ENCODE results near the gene ANKRD1. TPM values are rescaled to one million over a fixed set of nuclear protein-coding genes. Genes with fewer than 3 reads are reported as not detected.
A peak's percentile ranks its signal among the peaks of the same experiment; 100 is the strongest.
"Not testable (repeated sequence)": the region's sequence is repeated elsewhere in the genome, so short reads cannot be mapped to it uniquely, and the experiment has no call there.

Gene ANKRD1
- total RNA-seq, 1 donor from 2014 or later, result not detected

DNA sequence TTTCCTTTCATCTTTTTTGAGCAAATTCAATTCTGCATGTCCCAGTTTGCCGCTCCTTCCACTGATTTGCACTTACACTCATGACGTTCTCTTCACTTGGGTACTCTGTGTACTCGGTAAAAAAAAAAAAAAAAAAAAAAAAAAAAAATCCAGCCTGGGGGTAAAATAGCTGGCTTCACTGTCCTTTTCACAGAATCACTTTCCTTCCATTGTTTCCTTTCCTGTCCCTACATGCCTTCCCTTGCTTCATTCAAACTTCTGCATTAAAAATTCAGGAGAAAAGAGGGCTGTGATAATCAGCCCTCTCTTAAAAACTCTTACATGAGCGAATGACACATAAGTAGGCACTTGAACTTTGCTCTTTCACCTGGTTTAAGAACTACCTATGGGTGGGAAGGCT, 8.7 kb downstream of the ANKRD1 start:
- DNase-seq, result no peak

DNA sequence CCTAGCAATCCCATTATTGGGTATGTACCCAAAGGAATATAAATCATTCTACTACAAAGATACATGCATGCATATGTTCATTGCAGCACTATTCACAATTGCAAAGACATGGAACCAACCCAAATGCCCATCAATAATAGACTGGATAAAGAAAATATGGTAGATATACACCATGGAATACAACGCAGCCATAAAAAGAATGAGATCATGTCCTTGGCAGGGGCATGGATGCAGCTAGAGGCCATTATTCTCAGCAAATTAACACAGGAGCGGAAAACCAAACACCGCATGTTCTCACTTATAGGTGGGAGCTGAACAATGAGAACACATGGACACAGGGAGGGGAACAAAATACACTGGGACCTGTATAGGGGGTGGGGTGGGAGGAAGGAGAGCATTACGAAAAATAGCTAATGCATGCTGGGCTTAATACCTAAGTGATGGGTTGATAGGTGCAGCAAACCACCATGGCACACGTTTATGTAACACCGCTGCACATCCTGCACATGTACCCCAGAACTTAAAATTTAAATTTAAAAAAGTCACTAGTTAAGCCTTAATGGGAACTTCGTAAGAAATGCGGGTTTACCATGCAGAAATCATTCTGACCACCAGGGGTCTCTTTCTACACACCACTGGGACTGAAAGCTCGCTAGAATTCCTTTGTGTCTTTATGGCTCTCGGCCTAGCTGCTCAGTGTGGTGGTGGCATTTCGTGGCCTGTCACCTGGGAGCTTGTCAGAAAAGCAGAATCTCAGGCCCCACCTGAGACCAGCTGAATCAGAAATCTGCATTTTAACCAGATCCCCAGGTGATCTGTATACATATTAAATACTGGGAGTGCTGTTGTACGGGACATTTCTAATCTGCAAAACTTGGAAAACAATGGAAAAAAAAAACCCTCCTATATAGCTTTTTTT, 9.5 kb downstream of the ANKRD1 start:
- DNase-seq, result peak; percentile 40

DNA sequence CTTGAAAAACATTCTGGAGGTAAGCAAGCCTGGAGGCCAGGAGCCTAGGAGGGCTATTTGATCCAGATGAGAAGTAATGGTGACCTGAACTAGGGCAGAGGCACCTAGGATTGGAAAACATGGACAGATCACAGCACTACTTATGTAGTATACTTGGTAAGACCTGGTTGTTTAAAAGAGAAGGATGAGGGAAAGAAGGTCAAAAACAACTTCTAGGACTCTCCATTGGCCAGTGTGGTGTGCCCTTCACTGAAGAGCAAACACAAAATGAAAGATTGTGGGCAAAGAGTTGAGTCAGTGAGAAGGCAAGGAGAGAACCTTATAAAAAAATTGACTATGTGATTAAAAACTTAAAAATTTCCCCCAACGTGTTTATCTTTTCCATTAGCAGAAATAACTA, 14.3 kb downstream of the ANKRD1 start:
- DNase-seq, result no peak

DNA sequence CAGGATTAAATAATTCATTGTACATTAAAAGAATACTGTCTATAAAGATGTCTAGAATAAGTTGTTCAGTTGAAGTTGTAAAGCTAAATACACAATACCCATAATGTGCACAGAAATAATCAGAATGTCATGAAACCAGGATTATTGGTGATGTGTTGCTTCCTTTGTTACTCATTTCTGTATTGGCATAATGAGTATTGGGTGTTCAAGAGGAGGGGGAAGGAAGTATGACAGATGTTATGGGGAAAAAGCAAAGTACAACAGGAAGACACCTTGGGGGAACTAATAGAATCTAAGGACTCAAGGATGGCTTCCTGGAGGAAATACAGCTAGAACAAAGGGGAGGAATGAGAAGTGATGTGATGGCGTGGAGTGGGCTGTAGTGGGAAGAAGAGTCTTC, 15.0 kb downstream of the ANKRD1 start:
- no peak for DNase-seq

DNA sequence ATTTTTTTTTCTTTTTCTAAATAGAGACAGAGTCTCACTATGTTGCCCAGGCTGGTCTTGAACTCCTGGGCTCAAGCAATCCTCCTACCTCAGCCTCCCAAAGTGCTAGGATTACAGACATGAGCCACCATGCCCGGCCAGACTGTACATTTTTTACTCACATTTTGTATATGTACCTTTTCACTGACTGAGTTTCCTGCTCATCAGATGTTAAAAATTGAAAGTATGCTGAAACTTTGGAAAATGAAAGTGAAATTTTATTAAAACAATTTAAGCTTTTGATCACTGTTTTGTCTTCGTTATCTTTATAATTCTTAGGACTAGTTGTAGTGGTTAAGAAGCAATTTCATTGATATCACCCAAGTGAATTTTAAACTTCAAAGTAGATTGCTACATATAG, 24.0 kb downstream of the ANKRD1 start:
- DNase-seq, result not testable (repeated sequence)

DNA sequence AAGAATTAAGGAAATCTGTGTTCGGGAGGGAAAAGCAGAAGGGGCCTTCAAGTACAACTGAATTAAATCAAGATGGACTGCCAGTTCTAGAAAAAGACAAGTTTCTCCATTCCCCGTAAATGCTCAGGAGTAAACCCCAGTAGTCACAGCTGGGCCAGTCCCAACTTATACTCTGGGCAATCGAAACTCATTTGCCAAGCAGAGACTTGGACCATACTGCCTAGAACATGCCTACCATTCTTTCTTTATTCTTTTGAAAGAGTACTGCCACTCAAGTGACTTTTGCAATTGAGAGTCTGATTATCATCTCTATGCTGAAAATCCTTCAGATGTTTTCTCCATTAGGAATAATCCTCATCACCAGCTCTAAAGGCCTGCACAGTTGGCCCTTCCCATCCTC, 27.7 kb downstream of the ANKRD1 start:
- DNase-seq, result no peak

DNA sequence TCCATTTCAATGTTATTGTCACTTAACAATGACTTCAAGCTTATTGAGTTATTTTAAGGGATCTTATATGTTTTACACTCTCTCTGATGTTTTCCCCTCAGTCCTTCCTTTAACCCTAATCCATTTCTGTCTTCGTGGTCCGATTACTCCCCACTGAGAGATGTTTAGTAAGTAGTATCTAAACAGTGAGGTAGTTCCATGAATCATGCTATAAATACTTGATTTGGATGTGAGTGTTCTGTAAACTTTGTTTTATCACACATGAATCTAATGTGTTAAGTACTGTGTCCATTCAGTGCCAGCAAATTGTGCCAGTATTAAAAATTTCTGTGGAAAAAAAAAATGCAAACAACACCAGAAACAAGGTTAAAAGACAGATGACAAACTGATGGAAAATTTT, 30.5 kb downstream of the ANKRD1 start:
- no peak for DNase-seq

DNA sequence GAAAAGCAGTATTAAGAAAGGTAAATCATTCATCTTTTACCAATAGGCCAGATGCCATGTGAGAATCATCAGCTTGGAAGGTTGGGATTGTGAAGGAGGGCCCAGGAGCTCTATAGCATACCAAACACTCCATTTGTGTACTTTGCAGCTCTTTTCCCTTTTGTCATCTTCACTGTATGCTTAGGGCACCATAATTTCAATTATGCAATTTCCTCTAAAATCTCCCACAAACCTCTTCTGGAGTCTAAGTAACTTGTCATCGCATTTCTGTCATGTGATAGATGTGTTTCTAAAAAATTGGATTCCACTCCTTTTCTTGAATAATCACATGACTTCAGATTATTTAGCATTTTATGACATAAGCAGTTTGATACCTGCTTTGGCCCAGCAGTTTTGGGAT, 31.3 kb downstream of the ANKRD1 start:
- DNase-seq, result no peak

DNA sequence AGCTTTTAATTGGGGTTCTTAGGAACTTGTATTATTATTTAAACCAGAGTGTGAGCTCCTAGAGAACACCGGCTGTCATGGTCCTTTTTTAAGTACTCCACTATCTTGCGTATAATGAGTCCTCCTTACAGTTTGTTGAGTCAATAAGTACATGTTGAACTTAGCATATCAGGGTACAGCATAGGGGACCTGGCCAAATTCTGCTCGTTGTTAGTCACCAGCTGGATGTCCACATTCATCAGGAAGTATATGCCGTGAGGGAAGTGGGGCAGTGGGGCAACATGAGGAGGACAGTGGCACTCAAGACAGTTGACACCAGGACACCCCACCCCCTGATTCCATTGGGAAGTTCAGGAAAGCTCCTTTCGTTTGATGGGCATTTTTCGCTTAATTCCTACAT, 32.5 kb downstream of the ANKRD1 start:
- DNase-seq, result no peak

DNA sequence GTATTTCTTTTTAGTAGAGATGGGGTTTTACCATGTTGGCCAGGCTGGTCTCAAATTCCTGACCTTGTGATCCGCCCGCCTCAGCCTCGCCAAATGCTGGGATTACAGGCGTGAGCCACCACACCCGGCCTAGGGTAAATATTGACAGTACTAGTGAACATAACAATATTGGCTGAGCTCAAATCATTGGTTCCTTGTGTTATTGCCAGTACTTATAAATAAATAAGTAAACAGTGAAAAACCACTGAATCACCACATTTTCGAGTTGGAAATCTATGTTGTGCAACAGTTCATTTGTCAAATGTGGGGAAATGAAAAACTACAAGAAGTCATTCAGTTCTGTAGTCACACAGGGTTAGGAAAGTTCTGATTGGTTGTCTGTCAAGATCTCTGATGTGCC, 33.3 kb downstream of the ANKRD1 start:
- no peak for DNase-seq

DNA sequence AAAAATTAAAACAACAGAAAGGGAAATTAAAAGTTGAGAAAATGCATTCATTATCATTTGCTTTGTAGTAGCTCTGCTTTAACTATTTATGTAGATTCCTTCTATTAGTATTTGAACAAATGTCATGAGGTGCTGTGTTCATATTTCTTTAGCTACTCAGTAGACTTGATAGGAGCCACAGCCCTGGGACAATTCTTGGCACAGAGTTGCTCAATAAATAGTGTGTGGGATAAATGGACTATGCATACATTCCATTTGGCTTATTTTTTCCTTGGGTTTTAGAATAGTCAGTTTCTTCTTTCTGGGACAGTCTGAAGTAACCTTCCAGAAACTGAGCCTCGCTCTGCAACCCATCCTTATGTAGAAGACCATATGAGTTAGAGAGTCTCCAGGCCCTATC, 35.7 kb downstream of the ANKRD1 start:
- DNase-seq, result no peak

DNA sequence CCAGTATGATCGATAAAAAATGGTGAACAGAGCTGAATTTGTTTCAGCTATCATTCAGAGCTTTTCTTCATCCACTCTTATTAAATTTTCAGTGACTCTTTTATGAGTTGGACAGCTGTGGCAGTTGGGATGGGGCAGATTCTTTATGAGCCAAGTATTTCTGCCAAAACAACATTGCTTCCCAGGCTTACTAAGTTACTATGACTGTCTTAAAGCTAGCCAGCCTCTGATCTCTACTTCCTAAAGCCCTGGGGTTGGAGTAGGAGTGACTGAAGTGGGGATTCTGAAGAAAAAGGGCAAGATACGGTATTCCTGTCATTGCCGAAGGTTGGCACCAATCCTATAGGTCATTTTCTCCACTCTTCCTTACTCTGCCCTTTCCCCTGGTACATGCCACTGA, 36.5 kb downstream of the ANKRD1 start:
- no peak for DNase-seq

DNA sequence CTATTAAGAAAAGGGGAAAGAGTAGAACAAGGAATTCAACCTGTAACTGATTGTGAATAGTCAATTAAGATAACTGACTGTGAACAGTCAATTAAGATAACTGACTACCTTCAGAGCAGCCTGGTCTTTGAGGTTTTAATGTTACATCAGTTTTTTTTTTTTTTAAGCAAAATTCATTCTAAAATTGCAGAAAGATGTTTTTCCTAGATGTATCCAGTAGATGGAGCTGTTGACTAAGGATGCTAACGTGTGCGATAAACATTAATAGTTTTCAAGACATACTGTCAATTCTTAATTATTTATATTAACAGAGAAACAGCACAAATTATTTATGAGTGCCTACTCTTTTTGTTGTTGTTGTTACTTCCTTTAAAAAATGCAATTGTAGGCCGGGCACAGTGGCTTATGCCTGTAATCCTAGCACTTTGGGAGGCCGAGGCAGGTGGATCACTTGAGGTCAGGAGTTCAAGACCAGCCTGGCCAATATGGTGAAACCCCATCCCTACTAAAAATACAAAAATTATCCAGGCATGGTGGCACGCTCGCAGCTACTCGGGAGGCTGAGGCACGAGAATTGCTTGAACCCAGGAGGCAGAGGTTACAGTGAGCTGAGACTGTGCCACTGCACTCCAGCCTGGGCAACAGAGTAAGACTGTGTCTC, 40.7 kb downstream of the ANKRD1 start:
- DNase-seq, result not testable (repeated sequence)

DNA sequence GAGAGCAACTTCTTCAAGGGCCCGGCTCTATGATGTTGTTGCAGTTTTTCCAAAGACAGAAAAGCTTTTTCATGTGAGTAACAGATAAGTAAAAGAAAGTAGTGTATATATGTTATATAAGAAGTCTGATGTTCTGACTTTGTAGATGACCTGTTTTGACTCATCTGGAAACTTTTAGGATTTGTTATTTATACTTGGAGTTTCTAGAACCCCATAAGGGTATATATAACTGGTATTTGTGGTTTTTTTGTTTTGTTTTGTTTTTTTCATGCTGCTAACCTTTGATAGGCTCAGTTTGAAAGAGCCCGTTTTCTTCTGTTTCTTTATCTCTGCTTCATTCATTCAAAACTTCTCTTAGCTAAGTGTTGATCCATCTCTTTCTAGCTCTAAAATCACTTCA, 41.8 kb downstream of the ANKRD1 start:
- DNase-seq, result no peak

DNA sequence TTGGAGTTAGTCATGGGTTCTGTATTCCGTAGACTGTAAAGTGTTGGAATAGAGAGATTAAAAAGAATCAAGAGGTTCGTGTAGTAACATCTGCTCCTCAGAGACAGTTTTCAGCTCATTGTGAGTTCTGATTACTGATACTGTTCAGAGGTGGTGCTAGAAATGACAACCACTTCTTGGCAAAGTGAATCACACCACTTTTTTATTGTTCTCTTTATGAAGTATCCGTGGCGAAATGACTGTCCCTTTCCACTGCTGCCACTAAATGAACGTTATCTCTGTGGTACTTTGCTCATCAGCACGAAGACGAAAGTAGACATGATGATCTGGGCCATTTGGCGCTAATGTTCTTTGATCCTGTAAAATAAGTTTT, 48.3 kb downstream of the ANKRD1 start:
- no peak for DNase-seq

DNA sequence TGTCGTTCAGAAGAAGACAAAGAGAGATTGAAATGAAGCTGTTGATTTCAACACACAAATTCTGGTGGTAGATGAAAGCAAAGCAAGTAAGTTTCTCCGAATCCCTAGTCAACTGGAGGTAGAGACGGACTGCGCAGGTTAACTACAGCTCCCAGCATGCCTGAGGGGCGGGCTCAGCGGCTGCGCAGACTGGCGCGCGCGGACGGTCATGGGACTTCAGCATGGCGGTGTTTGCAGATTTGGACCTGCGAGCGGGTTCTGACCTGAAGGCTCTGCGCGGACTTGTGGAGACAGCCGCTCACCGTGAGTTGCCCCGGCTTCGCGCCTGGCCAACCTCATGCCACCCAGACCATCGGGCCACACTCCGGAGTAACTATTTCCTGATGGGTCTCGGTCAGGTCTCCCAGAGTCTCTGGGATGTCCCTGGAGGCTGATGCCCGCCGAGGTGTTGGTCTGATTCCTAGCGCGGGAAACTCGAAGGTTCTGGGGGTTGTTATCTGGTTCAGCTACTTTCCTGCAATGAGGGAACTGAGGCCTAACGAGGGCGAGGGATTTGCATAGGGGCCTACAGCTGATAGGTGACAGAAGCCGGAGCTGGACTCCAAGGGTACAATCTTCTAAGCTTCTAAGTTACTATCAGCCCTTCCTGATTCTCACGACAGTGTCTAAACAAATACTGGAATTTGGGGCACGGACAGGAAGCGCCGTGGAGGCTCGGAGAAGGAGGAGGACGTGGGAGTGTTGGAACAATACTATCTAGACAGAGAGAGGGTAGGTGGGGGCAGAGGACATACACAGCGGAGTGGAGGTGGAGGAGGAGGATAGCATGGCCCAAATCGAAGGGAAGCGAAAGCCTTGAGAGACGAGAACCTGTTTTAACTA, 48.9 kb downstream of the ANKRD1 start, which contains the start of gene RPP30:
Gene RPP30, plus strand, starts transcription at position 209 of the 882 bp plus-strand sequence. Its CDS starts 13 bp downstream, at position 222.
- peak; percentile 85 for DNase-seq

DNA sequence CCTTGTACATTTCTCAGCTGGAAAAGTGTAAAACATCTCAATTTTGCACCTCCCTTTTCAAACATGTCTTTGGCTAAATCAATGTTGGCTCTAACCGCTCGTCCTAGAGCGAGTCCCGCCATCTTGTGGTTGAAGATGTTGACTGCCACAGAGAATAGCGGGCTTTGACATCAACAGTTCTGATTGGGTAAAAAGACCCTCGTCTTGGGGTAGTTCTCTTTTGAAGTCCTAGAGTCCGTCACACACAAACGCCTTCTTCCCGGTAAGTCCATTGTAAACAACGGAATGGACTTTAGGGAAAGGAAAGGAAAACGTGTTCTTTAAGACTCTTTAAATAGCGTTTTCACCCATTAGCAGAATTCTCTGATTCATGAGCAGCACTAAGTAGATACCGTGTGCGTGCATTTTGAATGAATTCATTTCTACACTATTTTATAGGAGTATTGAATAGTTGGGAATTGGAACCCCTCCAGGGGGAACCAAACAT, 49.6 kb downstream of the ANKRD1 start:
- DNase-seq, result peak; percentile 8

DNA sequence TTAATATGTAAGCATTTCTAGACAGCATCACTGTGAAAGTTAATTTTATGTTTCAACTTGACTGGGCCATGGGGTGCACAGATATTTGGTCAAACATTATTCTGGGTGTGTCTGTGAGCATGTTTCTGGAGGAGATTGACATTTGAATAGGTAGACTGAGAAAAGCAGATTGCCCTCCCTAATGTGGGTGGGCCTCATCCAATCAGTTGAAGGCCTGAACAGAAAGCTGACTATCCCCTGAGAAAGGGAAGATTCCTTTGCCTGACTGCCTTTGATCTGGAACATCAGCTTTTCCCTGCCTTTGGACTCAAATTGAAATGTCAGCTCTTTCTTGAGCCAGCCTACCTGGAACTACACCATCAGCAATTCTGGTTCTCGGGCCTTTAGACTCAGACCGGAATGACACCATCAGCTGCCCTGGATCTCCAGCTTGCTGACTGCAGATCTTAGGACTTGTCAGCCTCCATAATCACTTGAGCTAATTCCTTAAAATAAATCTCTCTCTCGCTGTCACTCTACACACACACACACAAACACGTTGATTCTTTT, 54.8 kb downstream of the ANKRD1 start:
- no peak for DNase-seq

DNA sequence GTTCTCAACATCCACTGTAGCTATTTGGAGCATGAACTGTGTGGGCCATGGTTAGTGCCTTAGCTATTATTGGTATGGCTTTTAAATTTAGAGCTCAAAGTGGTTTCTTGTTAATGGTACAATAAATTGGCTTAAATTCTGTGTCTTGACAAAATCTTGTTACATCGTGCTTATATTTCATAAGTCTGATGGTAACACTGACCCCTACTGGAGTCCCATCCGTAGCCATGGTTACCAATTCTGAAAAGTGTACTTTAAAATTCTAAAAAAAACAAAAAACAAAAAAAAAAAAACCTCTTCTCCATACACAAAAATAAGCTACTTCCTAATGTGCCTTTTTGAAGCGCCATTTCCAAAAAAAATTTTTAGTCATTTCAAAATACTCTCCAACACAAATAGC, 55.5 kb downstream of the ANKRD1 start:
- DNase-seq, result no peak

DNA sequence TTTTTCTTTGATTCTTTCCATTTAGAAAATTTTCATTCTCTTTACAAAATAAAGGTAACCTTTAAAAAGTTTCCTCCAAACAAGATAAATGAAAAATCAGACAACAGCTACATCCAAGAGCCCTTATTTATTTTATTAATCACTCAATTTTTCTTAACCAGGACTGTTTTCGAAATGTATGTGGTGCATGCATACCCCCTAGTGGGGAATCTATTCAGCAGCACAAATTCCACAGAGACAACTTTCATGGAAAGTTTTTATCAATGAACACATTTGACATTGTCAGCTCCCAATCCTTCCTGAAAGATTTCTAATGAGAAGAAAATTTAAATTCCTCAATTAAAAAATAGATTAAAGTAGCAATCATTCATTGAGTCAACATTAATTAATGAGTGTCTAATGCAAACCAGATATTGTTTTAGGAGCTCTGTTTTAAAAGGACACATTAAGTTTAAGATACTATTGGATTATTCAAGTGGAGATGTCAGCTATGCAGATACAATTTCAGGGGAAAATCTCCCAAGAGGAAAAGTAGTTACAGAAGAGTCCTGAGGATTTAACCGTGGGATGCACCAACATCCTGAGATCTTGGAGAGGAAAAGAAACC, 57.9 kb downstream of the ANKRD1 start:
- no peak for DNase-seq

Measured in occipital lobe (tissue), 2 donors.